Lung (tissue), 12 donors: ENCODE results near the gene HECTD4. TPM values are rescaled to one million over a fixed set of nuclear protein-coding genes. Genes with fewer than 3 reads are reported as not detected.
A peak's percentile ranks its signal among the peaks of the same experiment; 100 is the strongest.

Experiments
- ATAC-seq: fragments of 200-7000 bp; cut with Tn5 transposase; one replicate; pipeline ENCODE4 v1.9.1; 2020; ENCODE audit warnings: moderate number of reproducible peaks; ENCODE audit not compliant: insufficient read depth, low FRiP score
- DNase-seq, 3 donors: peaks; one replicate each; pipeline ENCODE4 v3.0.0-alpha.2; 2013 to 2017
- H3K27ac ChIP-seq, 2 donors: one replicate each; pipeline ENCODE4 v1.5.1; 2013; ENCODE audit warnings: mild to moderate bottlenecking in 2 of 2, moderate library complexity in 2 of 2, control low read depth in 1 of 2, inconsistent platforms in 1 of 2, low read depth in 1 of 2, low read length in 1 of 2
- H3K27me3 ChIP-seq, 3 donors: one replicate each; pipeline ENCODE4 v1.5.1; 2013; ENCODE audit warnings: low read length in 2 of 3; ENCODE audit not compliant: control insufficient read depth in 3 of 3, insufficient read depth in 3 of 3
- H3K36me3 ChIP-seq, 4 donors: one replicate each; pipeline ENCODE4 v1.5.1; 2013; ENCODE audit warnings: low read length in 4 of 4, mild to moderate bottlenecking in 1 of 4, moderate library complexity in 1 of 4; ENCODE audit not compliant: control insufficient read depth in 4 of 4, insufficient read depth in 4 of 4
- H3K4me1 ChIP-seq, 5 donors: one replicate each; pipeline ENCODE4 v1.5.1; 2013; ENCODE audit warnings: low read length in 5 of 5, mild to moderate bottlenecking in 2 of 5, moderate library complexity in 1 of 5; ENCODE audit not compliant: control insufficient read depth in 5 of 5, insufficient read depth in 5 of 5
- H3K4me3 ChIP-seq: one replicate; pipeline ENCODE4 v1.5.1; 2013; ENCODE audit warnings: mild to moderate bottlenecking, control low read depth, moderate library complexity
- H3K9ac ChIP-seq, 2 donors: one replicate each; pipeline ENCODE4 v1.5.1; 2013; ENCODE audit warnings: low read length in 2 of 2, control low read depth in 1 of 2; ENCODE audit not compliant: insufficient read depth in 1 of 2
- H3K9me3 ChIP-seq, 4 donors: one replicate each; pipeline ENCODE4 v1.5.1; 2013; ENCODE audit warnings: low read length in 3 of 4, mild to moderate bottlenecking in 1 of 4, moderate library complexity in 1 of 4; ENCODE audit not compliant: control insufficient read depth in 4 of 4, insufficient read depth in 3 of 4
- CTCF ChIP-seq: IDR thresholded peaks from 2 replicates; pipeline ENCODE4 v1.5.1; 2012; ENCODE audit warnings: mild to moderate bottlenecking; ENCODE audit errors: control extremely low read depth, extremely low read depth
- WGBS, 2 donors: extraction: QIAGEN DNeasy Blood & Tissue Kit; methylation state at CpG; one replicate each; pipeline ENCODE4 v1.1.7; 2013; 5-methylcytosine and 5-hydroxymethylcytosine counted together
- polyA plus RNA-seq, 2 donors: library from polyadenylated mRNA; stranded (reverse); fragments of 200-250 nt; gene quantifications; one replicate each; pipeline ENCODE4 v1.2.1, GENCODE V29; 2013
- total RNA-seq, 2 donors: library from RNA; depleted of rRNA in 1 of 2; stranded (reverse); fragments of >200 nt in 1 of 2; gene quantifications; one replicate each; pipeline ENCODE4 v1.2.1, GENCODE V29; 2014 to 2021
- donor health status: control.
- donor health status: control.
- donor health status: Bipolar disorder and iron deficiency.
- donor health status: healthy.
- donor health status: DM: yes; HTN: yes; CAD: no.

HECTD4 gene
- total and polyA plus RNA-seq, 4 donors = 4.5 to 96.5 (median 35.7) TPM

GRCh38 chr12:112191840-112192321 is 190.3 kb downstream of the HECTD4 start:
- peaks cover 0 to 40% (median 29%) of the 10 kb centered on the region in 4 donors for H3K36me3 ChIP-seq
- no peak overlapping the region for H3K9ac ChIP-seq
- H3K4me3 ChIP-seq = no peak overlapping the region
- H3K27ac ChIP-seq = no peak overlapping the region
- DNase-seq (peak; percentile 26 to 59 (median 58)), ATAC-seq (no peak)
- TF ChIP-seq CTCF = no peak
- no peaks in the 10 kb centered on the region for H3K9me3 ChIP-seq
- no peaks in the 10 kb centered on the region for H3K27me3 ChIP-seq
- 58 to 61% methylated on average over 4 of the region's 4 CpGs for WGBS, 2 donors
- H3K4me1 ChIP-seq = peaks cover 0 to 23% (median 2%) of the 10 kb centered on the region in 5 donors

GRCh38 chr12:112191201-112191600 is 191.0 kb downstream of the HECTD4 start:
- Histone ChIP-seq H3K9me3 (no peaks in the 10 kb centered on the region), H3K36me3 (peaks cover 0 to 40% (median 27%) of the 10 kb centered on the region in 4 donors), H3K4me3 (no peak overlapping the region), H3K27ac (no peak overlapping the region), H3K27me3 (no peaks in the 10 kb centered on the region), H3K9ac (no peak overlapping the region), H3K4me1 (peaks cover 0 to 23% (median 2%) of the 10 kb centered on the region in 5 donors)
- ATAC-seq (no peak), DNase-seq (no peak)
- TF ChIP-seq CTCF = no peak
- WGBS, 2 donors = 77 to 78% methylated on average over 2 of the region's 2 CpGs

GRCh38 chr12:112190231-112191025 is 191.8 kb downstream of the HECTD4 start:
- Histone ChIP-seq H3K4me1 (peaks cover 0 to 24% (median 2%) of the 10 kb centered on the region in 5 donors), H3K27ac (no peak overlapping the region), H3K9me3 (no peaks in the 10 kb centered on the region), H3K9ac (no peak overlapping the region), H3K4me3 (no peak overlapping the region), H3K27me3 (no peaks in the 10 kb centered on the region), H3K36me3 (peaks cover 0 to 42% (median 27%) of the 10 kb centered on the region in 4 donors)
- ATAC-seq = no peak
- 84% methylated on average over 5 of the region's 5 CpGs for WGBS, 2 donors
- no peak for DNase-seq
- TF ChIP-seq CTCF = no peak
